MCF 10A (cell line): ENCODE data around the gene ARL14. TPM values are rescaled to one million over a fixed set of nuclear protein-coding genes. Genes with fewer than 3 reads are reported as not detected.

Experiments
- BruUV-seq: library from RNA; stranded (reverse); fragments of 400-500 nt; replicated peaks from 2 replicates; lab custom pipeline; 2021; lab: Mats Ljungman, UMichigan
- CTCF ChIA-PET: fragments of 300-600 bp; sonication (Branson Sonifier 250); formaldehyde crosslinking; extraction: SDS; loops from one replicate; lab custom pipeline; 2021; ENCODE audit warnings: antibody characterized with exemption, inconsistent platforms; lab: Yijun Ruan, JAX
- POLR2A ChIA-PET: fragments of 300-600, 350-650 bp; sonication (Branson Sonifier 250); formaldehyde crosslinking; extraction: SDS; loops from one replicate; lab custom pipeline; 2020; ENCODE audit warnings: antibody characterized with exemption, inconsistent platforms; lab: Yijun Ruan, JAX
- DNase-seq: peaks from one replicate; pipeline ENCODE4 v3.0.0-alpha.2; 2018; ENCODE audit not compliant: unreplicated experiment
- H3K27ac Mint-ChIP-seq: one replicate; pipeline ENCODE4 v1.8.0; 2022; ENCODE audit warnings: mild to moderate bottlenecking, low read depth, mixed read lengths; ENCODE audit not compliant: unreplicated experiment
- H3K27me3 Mint-ChIP-seq: one replicate; pipeline ENCODE4 v1.8.0; 2022; ENCODE audit warnings: mixed read lengths; ENCODE audit not compliant: insufficient read depth, unreplicated experiment
- H3K36me3 Mint-ChIP-seq: one replicate; pipeline ENCODE4 v1.8.0; 2022; ENCODE audit warnings: mild to moderate bottlenecking, moderate library complexity, mixed read lengths; ENCODE audit not compliant: insufficient read depth, unreplicated experiment
- H3K4me1 Mint-ChIP-seq: one replicate; pipeline ENCODE4 v1.8.0; 2022; ENCODE audit warnings: mixed read lengths; ENCODE audit not compliant: insufficient read depth, unreplicated experiment
- H3K4me3 Mint-ChIP-seq: one replicate; pipeline ENCODE4 v1.8.0; 2022; ENCODE audit warnings: mild to moderate bottlenecking, moderate library complexity, mixed read lengths; ENCODE audit not compliant: unreplicated experiment
- H3K9me3 Mint-ChIP-seq: one replicate; pipeline ENCODE4 v1.8.0; 2022; ENCODE audit warnings: mixed read lengths; ENCODE audit not compliant: unreplicated experiment
- intact Hi-C: fragments of 100-400 bp; cut with micrococcal nuclease; formaldehyde crosslinking; loops from 2 replicates; pipeline ENCODE4 v1.14.1; 2022
- total RNA-seq: library from RNA; stranded (reverse); gene quantifications from 2 replicates; pipeline ENCODE4 v1.2.3, GENCODE V29; 2022
- TF ChIP-seq, protein P1 (sequence below): fragments of 200-600 bp; IDR thresholded peaks from one replicate; pipeline ENCODE4 v1.8.0; 2022; ENCODE audit warnings: antibody characterized with exemption, mild to moderate bottlenecking; ENCODE audit not compliant: unreplicated experiment

Gene ARL14
- total RNA-seq, 1 experiment from 2014 or later: 0.72 TPM

GRCh38 chr3:160643994-160644393 lies 33.0 kb upstream of the ARL14 start:
- TF ChIP-seq, protein P1, sequence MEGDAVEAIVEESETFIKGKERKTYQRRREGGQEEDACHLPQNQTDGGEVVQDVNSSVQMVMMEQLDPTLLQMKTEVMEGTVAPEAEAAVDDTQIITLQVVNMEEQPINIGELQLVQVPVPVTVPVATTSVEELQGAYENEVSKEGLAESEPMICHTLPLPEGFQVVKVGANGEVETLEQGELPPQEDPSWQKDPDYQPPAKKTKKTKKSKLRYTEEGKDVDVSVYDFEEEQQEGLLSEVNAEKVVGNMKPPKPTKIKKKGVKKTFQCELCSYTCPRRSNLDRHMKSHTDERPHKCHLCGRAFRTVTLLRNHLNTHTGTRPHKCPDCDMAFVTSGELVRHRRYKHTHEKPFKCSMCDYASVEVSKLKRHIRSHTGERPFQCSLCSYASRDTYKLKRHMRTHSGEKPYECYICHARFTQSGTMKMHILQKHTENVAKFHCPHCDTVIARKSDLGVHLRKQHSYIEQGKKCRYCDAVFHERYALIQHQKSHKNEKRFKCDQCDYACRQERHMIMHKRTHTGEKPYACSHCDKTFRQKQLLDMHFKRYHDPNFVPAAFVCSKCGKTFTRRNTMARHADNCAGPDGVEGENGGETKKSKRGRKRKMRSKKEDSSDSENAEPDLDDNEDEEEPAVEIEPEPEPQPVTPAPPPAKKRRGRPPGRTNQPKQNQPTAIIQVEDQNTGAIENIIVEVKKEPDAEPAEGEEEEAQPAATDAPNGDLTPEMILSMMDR: peak; percentile 22
- ChIA-PET POLR2A (no interaction called here), CTCF (interaction anchor here (0.7 to 1.0 kb wide), 3 partner anchors 28 to 41 kb away, joined by 3 to 6 read pairs (median 3); no protein-coding TSS in a partner anchor)
- peak; percentile 34 for DNase-seq
- H3K27ac Mint-ChIP-seq: no peak overlapping the region
- no peaks in the 10 kb centered on the region for H3K9me3 Mint-ChIP-seq
- H3K4me1 Mint-ChIP-seq: peaks cover 6% of the 10 kb centered on the region
- H3K36me3 Mint-ChIP-seq: no peaks in the 10 kb centered on the region
- no peaks in the 10 kb centered on the region for H3K27me3 Mint-ChIP-seq
- intact Hi-C loops: loop anchor here (1.0 to 10.0 kb wide), 2 partner anchors 298 to 1229 kb away; no protein-coding TSS in a partner anchor
- BruUV-seq: no TSS peak
- no peak overlapping the region for H3K4me3 Mint-ChIP-seq

DNA sequence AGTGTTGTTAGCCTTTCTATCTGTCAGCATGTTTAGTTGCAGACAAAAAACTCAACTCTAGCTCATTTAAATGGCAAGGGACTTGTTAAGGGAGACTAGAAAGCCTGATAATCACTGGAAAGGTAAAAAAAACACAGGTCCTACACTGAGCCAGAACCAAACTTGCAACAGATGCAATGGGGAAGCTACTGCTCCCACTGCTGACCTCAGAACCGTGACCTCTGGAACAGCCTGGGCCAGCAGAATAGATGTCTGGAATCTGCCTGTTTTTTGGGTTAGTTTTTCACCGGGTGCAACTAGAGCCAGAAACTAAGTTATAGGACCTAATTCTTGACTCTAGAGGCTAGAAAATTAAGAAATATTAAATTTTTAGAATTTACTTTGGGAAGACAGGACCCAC lies 32.5 kb upstream of the ARL14 start:
- Mint-ChIP-seq H3K9me3 (no peaks in the 10 kb centered on the region), H3K27ac (no peak overlapping the region), H3K4me3 (no peak overlapping the region), H3K4me1 (peaks cover 6% of the 10 kb centered on the region), H3K27me3 (no peaks in the 10 kb centered on the region), H3K36me3 (no peaks in the 10 kb centered on the region)
- intact Hi-C loops: loop anchor here (1.0 to 10.0 kb wide), 2 partner anchors 298 to 1230 kb away; no protein-coding TSS in a partner anchor
- no TSS peak for BruUV-seq
- DNase-seq: no peak
- POLR2A ChIA-PET: no interaction called here
- CTCF ChIA-PET: interaction anchor here (0.7 to 1.0 kb wide), 3 partner anchors 28 to 41 kb away, joined by 3 to 6 read pairs (median 3); no protein-coding TSS in a partner anchor
- TF ChIP-seq, protein P1: no peak

DNA sequence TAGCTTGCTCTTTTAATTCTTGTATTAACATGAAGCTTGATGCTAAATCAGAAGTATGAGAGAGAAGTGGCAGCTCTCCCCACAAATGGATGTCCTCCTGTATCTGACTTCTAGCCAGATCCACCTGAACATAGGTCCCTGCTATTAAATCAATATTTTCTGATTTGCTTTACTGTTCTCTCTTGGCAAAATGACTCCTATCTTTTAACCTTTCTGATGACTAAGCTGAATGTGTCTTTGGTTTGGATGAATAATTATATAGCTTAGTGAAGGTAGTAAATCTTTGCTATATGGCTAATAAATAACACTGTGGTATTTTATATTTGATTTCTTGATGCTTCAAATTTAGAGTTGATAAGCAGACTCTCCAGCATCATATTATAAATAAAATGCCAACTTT lies 28.3 kb upstream of the ARL14 start:
- Mint-ChIP-seq H3K4me3 (no peak overlapping the region), H3K36me3 (no peaks in the 10 kb centered on the region), H3K27me3 (no peaks in the 10 kb centered on the region), H3K27ac (no peak overlapping the region), H3K4me1 (no peaks in the 10 kb centered on the region), H3K9me3 (no peaks in the 10 kb centered on the region)
- intact Hi-C loops: loop anchor here (10.0 kb wide), 1 partner anchor 1234 kb away; no protein-coding TSS in a partner anchor
- DNase-seq: no peak
- BruUV-seq: no TSS peak
- CTCF ChIA-PET: interaction anchor here (1.0 to 1.3 kb wide), 3 partner anchors 13 to 293 kb away, joined by 3 to 4 read pairs (median 4); no protein-coding TSS in a partner anchor
- TF ChIP-seq, protein P1: no peak
- POLR2A ChIA-PET: no interaction called here

DNA sequence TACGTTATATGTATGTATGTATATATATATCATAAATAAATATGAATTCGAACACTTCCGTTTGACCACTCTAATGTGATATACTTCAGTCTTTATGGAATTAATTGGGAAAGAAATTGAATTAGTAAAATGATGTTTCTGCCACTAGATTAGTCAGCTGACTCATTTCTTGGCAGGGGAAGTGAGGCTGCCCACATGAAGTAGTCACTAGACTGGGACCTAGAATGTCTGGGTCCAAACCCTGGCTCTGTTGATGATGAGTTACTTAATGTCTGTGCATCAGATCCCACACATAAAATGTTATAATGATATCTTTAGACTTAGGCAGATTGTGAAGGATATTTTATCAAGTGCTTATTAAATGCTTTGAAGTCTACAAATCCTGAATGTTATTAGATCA lies 27.4 kb upstream of the ARL14 start:
- Mint-ChIP-seq H3K27ac (no peak overlapping the region), H3K4me1 (no peaks in the 10 kb centered on the region), H3K27me3 (no peaks in the 10 kb centered on the region), H3K4me3 (no peak overlapping the region), H3K9me3 (no peaks in the 10 kb centered on the region), H3K36me3 (no peaks in the 10 kb centered on the region)
- CTCF ChIA-PET: no interaction called here
- intact Hi-C loops: loop anchor here (10.0 kb wide), 1 partner anchor 1235 kb away; no protein-coding TSS in a partner anchor
- POLR2A ChIA-PET: no interaction called here
- BruUV-seq: no TSS peak
- TF ChIP-seq, protein P1: no peak
- DNase-seq: peak; percentile 17
